ENCODE results near the gene MTNR1A.

The MTNR1A gene

GRCh38 chr4:186554914-186555827 is at the start of gene MTNR1A:
MTNR1A (minus strand) TSS chr4:186555567; CDS start chr4:186555365, 202 bp downstream.
- Mint-ChIP-seq H3K27ac (no peak within 1 kb of the TSS), H3K9me3 (peaks cover 2% of the 10 kb centered on the region), H3K27me3 (peaks cover 9% of the 10 kb centered on the region), H3K4me1 (no peaks in the 10 kb centered on the region), H3K4me3 (no peak within 1 kb of the TSS), H3K36me3 (no peaks in the 10 kb centered on the region)
- no peak for DNase-seq (ENCODE audit: low spot score in 2 of 2)
- no peak for ATAC-seq (ENCODE audit: low read depth)

- Mint-ChIP-seq H3K36me3 (no peaks in the 10 kb centered on the region), H3K4me1 (no peaks in the 10 kb centered on the region), H3K27ac (no peak overlapping the region), H3K9me3 (peaks cover 8% of the 10 kb centered on the region), H3K27me3 (no peaks in the 10 kb centered on the region), H3K4me3 (no peak overlapping the region)
- no peak for DNase-seq (ENCODE audit: low spot score in 2 of 2)
- ATAC-seq (ENCODE audit: low read depth): no peak
Observed at GRCh38 chr4:186604124-186604807, 48.9 kb upstream of the MTNR1A start.

GRCh38 chr4:186602978-186603377 is 47.6 kb upstream of the MTNR1A start:
- no peaks in the 10 kb centered on the region for H3K36me3 Mint-ChIP-seq
- H3K27ac Mint-ChIP-seq: no peak overlapping the region
- no peaks in the 10 kb centered on the region for H3K4me1 Mint-ChIP-seq
- no peak overlapping the region for H3K4me3 Mint-ChIP-seq
- no peaks in the 10 kb centered on the region for H3K27me3 Mint-ChIP-seq
- H3K9me3 Mint-ChIP-seq: peaks cover 8% of the 10 kb centered on the region
- no peak for ATAC-seq (ENCODE audit: low read depth)
- DNase-seq (ENCODE audit: low spot score in 2 of 2): no peak

GRCh38 chr4:186599483-186599882 is 44.1 kb upstream of the MTNR1A start:
- Mint-ChIP-seq H3K36me3 (no peaks in the 10 kb centered on the region), H3K4me3 (no peak overlapping the region), H3K9me3 (peaks cover 1% of the 10 kb centered on the region), H3K27ac (no peak overlapping the region), H3K4me1 (no peaks in the 10 kb centered on the region), H3K27me3 (no peaks in the 10 kb centered on the region)
- DNase-seq (ENCODE audit: low spot score in 2 of 2) (no peak), ATAC-seq (ENCODE audit: low read depth) (no peak)

GRCh38 chr4:186598686-186599085 is 43.3 kb upstream of the MTNR1A start:
- no peak overlapping the region for H3K27ac Mint-ChIP-seq
- no peak for ATAC-seq (ENCODE audit: low read depth)
- no peak overlapping the region for H3K4me3 Mint-ChIP-seq
- no peaks in the 10 kb centered on the region for H3K27me3 Mint-ChIP-seq
- H3K4me1 Mint-ChIP-seq: no peaks in the 10 kb centered on the region
- H3K9me3 Mint-ChIP-seq: no peaks in the 10 kb centered on the region
- no peak for DNase-seq (ENCODE audit: low spot score in 2 of 2)
- no peaks in the 10 kb centered on the region for H3K36me3 Mint-ChIP-seq

- Mint-ChIP-seq H3K9me3 (no peaks in the 10 kb centered on the region), H3K36me3 (no peaks in the 10 kb centered on the region), H3K4me1 (no peaks in the 10 kb centered on the region)
Observed at GRCh38 chr4:186596850-186597390, 41.6 kb upstream of the MTNR1A start.

GRCh38 chr4:186596346-186596745 is 41.0 kb upstream of the MTNR1A start:
- no peak for DNase-seq (ENCODE audit: low spot score in 2 of 2)
- no peak overlapping the region for H3K4me3 Mint-ChIP-seq
- no peak overlapping the region for H3K27ac Mint-ChIP-seq
- no peaks in the 10 kb centered on the region for H3K9me3 Mint-ChIP-seq
- no peak for ATAC-seq (ENCODE audit: low read depth)
- no peaks in the 10 kb centered on the region for H3K4me1 Mint-ChIP-seq
- H3K27me3 Mint-ChIP-seq: no peaks in the 10 kb centered on the region
- H3K36me3 Mint-ChIP-seq: no peaks in the 10 kb centered on the region

More at GRCh38 chr4:186596850-186597390, 41.6 kb upstream of the MTNR1A start:
- no peak overlapping the region for H3K4me3 Mint-ChIP-seq
- DNase-seq (ENCODE audit: low spot score in 2 of 2) (no peak), ATAC-seq (ENCODE audit: low read depth) (no peak)
- H3K27ac Mint-ChIP-seq: no peak overlapping the region
- no peaks in the 10 kb centered on the region for H3K27me3 Mint-ChIP-seq

GRCh38 chr4:186593587-186593973 is 38.2 kb upstream of the MTNR1A start:
- no peaks in the 10 kb centered on the region for H3K27me3 Mint-ChIP-seq
- no peaks in the 10 kb centered on the region for H3K9me3 Mint-ChIP-seq
- DNase-seq (ENCODE audit: low spot score in 2 of 2) (no peak), ATAC-seq (ENCODE audit: low read depth) (no peak)
- no peak overlapping the region for H3K27ac Mint-ChIP-seq
- no peak overlapping the region for H3K4me3 Mint-ChIP-seq
- no peaks in the 10 kb centered on the region for H3K36me3 Mint-ChIP-seq
- H3K4me1 Mint-ChIP-seq: no peaks in the 10 kb centered on the region

GRCh38 chr4:186592966-186593586 is 37.7 kb upstream of the MTNR1A start:
- Mint-ChIP-seq H3K36me3 (no peaks in the 10 kb centered on the region), H3K9me3 (no peaks in the 10 kb centered on the region), H3K27ac (no peak overlapping the region), H3K27me3 (no peaks in the 10 kb centered on the region), H3K4me3 (no peak overlapping the region), H3K4me1 (no peaks in the 10 kb centered on the region)
- no peak for ATAC-seq (ENCODE audit: low read depth)
- no peak for DNase-seq (ENCODE audit: low spot score in 2 of 2)

GRCh38 chr4:186592445-186592844 is 37.1 kb upstream of the MTNR1A start:
- H3K9me3 Mint-ChIP-seq: no peaks in the 10 kb centered on the region
- no peaks in the 10 kb centered on the region for H3K4me1 Mint-ChIP-seq
- H3K4me3 Mint-ChIP-seq: no peak overlapping the region
- DNase-seq (ENCODE audit: low spot score in 2 of 2): no peak
- H3K36me3 Mint-ChIP-seq: no peaks in the 10 kb centered on the region
- no peaks in the 10 kb centered on the region for H3K27me3 Mint-ChIP-seq
- H3K27ac Mint-ChIP-seq: no peak overlapping the region
- no peak for ATAC-seq (ENCODE audit: low read depth)

GRCh38 chr4:186591651-186592050 is 36.3 kb upstream of the MTNR1A start:
- no peaks in the 10 kb centered on the region for H3K36me3 Mint-ChIP-seq
- H3K4me1 Mint-ChIP-seq: no peaks in the 10 kb centered on the region
- H3K27ac Mint-ChIP-seq: no peak overlapping the region
- no peaks in the 10 kb centered on the region for H3K27me3 Mint-ChIP-seq
- no peak overlapping the region for H3K4me3 Mint-ChIP-seq
- H3K9me3 Mint-ChIP-seq: no peaks in the 10 kb centered on the region
- ATAC-seq (ENCODE audit: low read depth): no peak
- DNase-seq (ENCODE audit: low spot score in 2 of 2): no peak

GRCh38 chr4:186588503-186588902 is 33.1 kb upstream of the MTNR1A start:
- Mint-ChIP-seq H3K36me3 (no peaks in the 10 kb centered on the region), H3K27me3 (no peaks in the 10 kb centered on the region), H3K9me3 (no peaks in the 10 kb centered on the region), H3K27ac (no peak overlapping the region), H3K4me1 (no peaks in the 10 kb centered on the region), H3K4me3 (no peak overlapping the region)
- DNase-seq (ENCODE audit: low spot score in 2 of 2) (no peak), ATAC-seq (ENCODE audit: low read depth) (no peak)

- no peaks in the 10 kb centered on the region for H3K9me3 Mint-ChIP-seq
Observed at GRCh38 chr4:186587416-186588018, 32.1 kb upstream of the MTNR1A start.

GRCh38 chr4:186586205-186586604 is 30.8 kb upstream of the MTNR1A start:
- Mint-ChIP-seq H3K4me3 (no peak overlapping the region), H3K4me1 (no peaks in the 10 kb centered on the region), H3K27ac (no peak overlapping the region), H3K9me3 (peaks cover 1% of the 10 kb centered on the region), H3K36me3 (no peaks in the 10 kb centered on the region), H3K27me3 (no peaks in the 10 kb centered on the region)
- ATAC-seq (ENCODE audit: low read depth) (no peak), DNase-seq (ENCODE audit: low spot score in 2 of 2) (no peak)

More at GRCh38 chr4:186587416-186588018, 32.1 kb upstream of the MTNR1A start:
- Mint-ChIP-seq H3K4me1 (no peaks in the 10 kb centered on the region), H3K36me3 (no peaks in the 10 kb centered on the region), H3K27me3 (no peaks in the 10 kb centered on the region), H3K4me3 (no peak overlapping the region), H3K27ac (no peak overlapping the region)
- ATAC-seq (ENCODE audit: low read depth) (no peak), DNase-seq (ENCODE audit: low spot score in 2 of 2) (peak; percentile 43 to 45)
